ENCODE measurements around the gene MTMR3. TPM values are rescaled to one million over a fixed set of nuclear protein-coding genes. Genes with fewer than 3 reads are reported as not detected.

The MTMR3 gene
- total and polyA plus RNA-seq, 4 donors, result 6.0 to 38.8 (median 17.1) TPM

DNA sequence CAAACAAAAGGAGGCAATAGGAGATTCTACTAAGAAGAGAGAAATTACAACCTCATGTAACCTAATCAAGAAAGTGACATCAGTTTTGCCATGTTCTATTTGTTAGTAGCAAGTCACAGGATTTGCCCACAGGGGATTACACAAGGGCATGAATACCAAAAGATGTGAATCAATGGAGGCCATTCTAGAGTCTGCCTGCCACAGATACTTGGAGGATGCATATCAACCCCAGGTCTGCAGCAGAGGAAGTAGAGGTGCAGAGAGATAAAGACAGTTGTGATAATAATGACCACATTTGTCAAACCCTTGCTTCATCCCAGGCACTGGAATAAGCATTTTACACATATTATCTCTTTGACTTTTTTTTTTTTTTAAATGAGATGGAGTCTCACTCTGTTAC, 42.5 kb upstream of the MTMR3 start:
- H3K9me3 ChIP-seq (ENCODE audit: control insufficient read depth in 4 of 4, low read length in 3 of 4), result no peaks in the 10 kb centered on the region
- no peak overlapping the region for H3K9ac ChIP-seq (ENCODE audit: low read depth in 1 of 2, low read length in 2 of 2)
- H3K4me1 ChIP-seq (ENCODE audit: control insufficient read depth in 4 of 4, insufficient read depth in 4 of 4, low read length in 3 of 4), result peaks cover 0 to 26% (median 15%) of the 10 kb centered on the region in 4 donors
- H3K4me3 ChIP-seq (ENCODE audit: low read depth in 1 of 3, low read length in 3 of 3), result no peak overlapping the region
- TF ChIP-seq YY1 (IDR thresholded peaks at IDR 0.05), result no peak
- no peak for TF ChIP-seq RAD21 (IDR thresholded peaks at IDR 0.05)
- no peak for TF ChIP-seq GABPA (IDR thresholded peaks at IDR 0.05 in 1 of 2, conservative IDR thresholded peaks at IDR 0.05 in 1 of 2)
- no peak for TF ChIP-seq TAF1 (conservative IDR thresholded peaks at IDR 0.05)
- no peak for TF ChIP-seq HNF4G (IDR thresholded peaks at IDR 0.05)
- TF ChIP-seq NR2F2 (IDR thresholded peaks at IDR 0.05), result no peak
- TF ChIP-seq, protein P1, sequence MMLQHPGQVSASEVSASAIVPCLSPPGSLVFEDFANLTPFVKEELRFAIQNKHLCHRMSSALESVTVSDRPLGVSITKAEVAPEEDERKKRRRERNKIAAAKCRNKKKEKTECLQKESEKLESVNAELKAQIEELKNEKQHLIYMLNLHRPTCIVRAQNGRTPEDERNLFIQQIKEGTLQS (IDR thresholded peaks at IDR 0.05), result no peak
- no peak for TF ChIP-seq FOXA2 (IDR thresholded peaks at IDR 0.05)
- TF ChIP-seq, protein P2, sequence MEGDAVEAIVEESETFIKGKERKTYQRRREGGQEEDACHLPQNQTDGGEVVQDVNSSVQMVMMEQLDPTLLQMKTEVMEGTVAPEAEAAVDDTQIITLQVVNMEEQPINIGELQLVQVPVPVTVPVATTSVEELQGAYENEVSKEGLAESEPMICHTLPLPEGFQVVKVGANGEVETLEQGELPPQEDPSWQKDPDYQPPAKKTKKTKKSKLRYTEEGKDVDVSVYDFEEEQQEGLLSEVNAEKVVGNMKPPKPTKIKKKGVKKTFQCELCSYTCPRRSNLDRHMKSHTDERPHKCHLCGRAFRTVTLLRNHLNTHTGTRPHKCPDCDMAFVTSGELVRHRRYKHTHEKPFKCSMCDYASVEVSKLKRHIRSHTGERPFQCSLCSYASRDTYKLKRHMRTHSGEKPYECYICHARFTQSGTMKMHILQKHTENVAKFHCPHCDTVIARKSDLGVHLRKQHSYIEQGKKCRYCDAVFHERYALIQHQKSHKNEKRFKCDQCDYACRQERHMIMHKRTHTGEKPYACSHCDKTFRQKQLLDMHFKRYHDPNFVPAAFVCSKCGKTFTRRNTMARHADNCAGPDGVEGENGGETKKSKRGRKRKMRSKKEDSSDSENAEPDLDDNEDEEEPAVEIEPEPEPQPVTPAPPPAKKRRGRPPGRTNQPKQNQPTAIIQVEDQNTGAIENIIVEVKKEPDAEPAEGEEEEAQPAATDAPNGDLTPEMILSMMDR (IDR thresholded peaks at IDR 0.05; ENCODE audit: low read depth, low read length, missing input control), result no peak
- no peak for TF ChIP-seq EGR1 (IDR thresholded peaks at IDR 0.05; ENCODE audit: low read depth in 2 of 2)
- no peak for TF ChIP-seq RXRA (IDR thresholded peaks at IDR 0.05)
- TF ChIP-seq FOXA1 (IDR thresholded peaks at IDR 0.05), result no peak
- TF ChIP-seq SP1 (IDR thresholded peaks at IDR 0.05), result no peak
- no peak for TF ChIP-seq HNF4A (conservative IDR thresholded peaks at IDR 0.05)
- TF ChIP-seq, protein P3, sequence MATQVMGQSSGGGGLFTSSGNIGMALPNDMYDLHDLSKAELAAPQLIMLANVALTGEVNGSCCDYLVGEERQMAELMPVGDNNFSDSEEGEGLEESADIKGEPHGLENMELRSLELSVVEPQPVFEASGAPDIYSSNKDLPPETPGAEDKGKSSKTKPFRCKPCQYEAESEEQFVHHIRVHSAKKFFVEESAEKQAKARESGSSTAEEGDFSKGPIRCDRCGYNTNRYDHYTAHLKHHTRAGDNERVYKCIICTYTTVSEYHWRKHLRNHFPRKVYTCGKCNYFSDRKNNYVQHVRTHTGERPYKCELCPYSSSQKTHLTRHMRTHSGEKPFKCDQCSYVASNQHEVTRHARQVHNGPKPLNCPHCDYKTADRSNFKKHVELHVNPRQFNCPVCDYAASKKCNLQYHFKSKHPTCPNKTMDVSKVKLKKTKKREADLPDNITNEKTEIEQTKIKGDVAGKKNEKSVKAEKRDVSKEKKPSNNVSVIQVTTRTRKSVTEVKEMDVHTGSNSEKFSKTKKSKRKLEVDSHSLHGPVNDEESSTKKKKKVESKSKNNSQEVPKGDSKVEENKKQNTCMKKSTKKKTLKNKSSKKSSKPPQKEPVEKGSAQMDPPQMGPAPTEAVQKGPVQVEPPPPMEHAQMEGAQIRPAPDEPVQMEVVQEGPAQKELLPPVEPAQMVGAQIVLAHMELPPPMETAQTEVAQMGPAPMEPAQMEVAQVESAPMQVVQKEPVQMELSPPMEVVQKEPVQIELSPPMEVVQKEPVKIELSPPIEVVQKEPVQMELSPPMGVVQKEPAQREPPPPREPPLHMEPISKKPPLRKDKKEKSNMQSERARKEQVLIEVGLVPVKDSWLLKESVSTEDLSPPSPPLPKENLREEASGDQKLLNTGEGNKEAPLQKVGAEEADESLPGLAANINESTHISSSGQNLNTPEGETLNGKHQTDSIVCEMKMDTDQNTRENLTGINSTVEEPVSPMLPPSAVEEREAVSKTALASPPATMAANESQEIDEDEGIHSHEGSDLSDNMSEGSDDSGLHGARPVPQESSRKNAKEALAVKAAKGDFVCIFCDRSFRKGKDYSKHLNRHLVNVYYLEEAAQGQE (IDR thresholded peaks at IDR 0.05), result no peak
- H3K36me3 ChIP-seq (ENCODE audit: control insufficient read depth in 4 of 4, insufficient read depth in 3 of 4, low read depth in 1 of 4, low read length in 3 of 4), result no peaks in the 10 kb centered on the region
- no peak overlapping the region for H3K27ac ChIP-seq (ENCODE audit: low read depth in 1 of 2, low read length in 2 of 2)
- no peak for DNase-seq (ENCODE audit: low spot score)
- H3K27me3 ChIP-seq (ENCODE audit: control insufficient read depth in 4 of 4, insufficient read depth in 4 of 4, low read length in 3 of 4), result no peaks in the 10 kb centered on the region

DNA sequence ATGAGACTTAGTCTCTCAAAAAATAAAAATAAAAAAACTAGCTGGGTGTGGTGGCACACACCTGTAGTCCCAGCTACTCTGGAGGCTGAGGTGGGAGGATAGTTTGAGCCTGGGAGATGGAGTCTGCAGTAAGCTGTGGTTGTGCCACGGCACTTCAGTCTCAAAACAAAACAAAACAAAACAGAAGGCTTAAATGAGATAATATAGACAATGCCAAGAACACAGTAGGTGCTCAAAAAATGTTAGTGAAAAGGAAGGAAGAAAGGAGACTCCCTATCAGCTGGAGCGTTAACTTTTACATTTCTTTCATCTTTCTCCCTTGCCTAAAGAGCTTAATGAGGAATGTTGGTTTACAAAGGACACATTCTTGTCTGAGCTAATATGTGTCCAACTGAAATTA, 40.8 kb upstream of the MTMR3 start:
- Histone ChIP-seq H3K27me3 (ENCODE audit: control insufficient read depth in 4 of 4, insufficient read depth in 4 of 4, low read length in 3 of 4) (no peaks in the 10 kb centered on the region), H3K4me1 (ENCODE audit: control insufficient read depth in 4 of 4, insufficient read depth in 4 of 4, low read length in 3 of 4) (peaks cover 0 to 12% (median 7%) of the 10 kb centered on the region in 4 donors), H3K36me3 (ENCODE audit: control insufficient read depth in 4 of 4, insufficient read depth in 3 of 4, low read depth in 1 of 4, low read length in 3 of 4) (no peaks in the 10 kb centered on the region), H3K9me3 (ENCODE audit: control insufficient read depth in 4 of 4, low read length in 3 of 4) (peaks cover 0 to 4% (median 0%) of the 10 kb centered on the region in 4 donors), H3K4me3 (ENCODE audit: low read depth in 1 of 3, low read length in 3 of 3) (no peak overlapping the region), H3K9ac (ENCODE audit: low read depth in 1 of 2, low read length in 2 of 2) (no peak overlapping the region), H3K27ac (ENCODE audit: low read depth in 1 of 2, low read length in 2 of 2) (no peak overlapping the region)
- TF ChIP-seq TAF1 (conservative IDR thresholded peaks at IDR 0.05) (no peak), JUND (IDR thresholded peaks at IDR 0.05) (no peak), RXRA (IDR thresholded peaks at IDR 0.05) (no peak), GABPA (IDR thresholded peaks at IDR 0.05 in 1 of 2, conservative IDR thresholded peaks at IDR 0.05 in 1 of 2) (no peak), FOXA1 (IDR thresholded peaks at IDR 0.05) (no peak), SP1 (IDR thresholded peaks at IDR 0.05) (no peak)
- TF ChIP-seq, protein P1 (IDR thresholded peaks at IDR 0.05), result no peak
- 88% methylated on average over 2 of the region's 2 CpGs for WGBS
- no peak for DNase-seq (ENCODE audit: low spot score)
